Keratinocyte (primary cell): ENCODE results near the gene ABLIM1. TPM values are rescaled to one million over a fixed set of nuclear protein-coding genes. Genes with fewer than 3 reads are reported as not detected.
A peak's percentile ranks its signal among the peaks of the same experiment; 100 is the strongest.

Experiments used
- DNase-seq: peaks from one replicate; pipeline ENCODE4 v3.0.0-alpha.2; 2011; ENCODE audit warnings: low read depth, missing footprints, low spot score
- FAIRE-seq: peaks from 2 replicates; lab custom pipeline; 2011; peaks lifted over from hg19 to GRCh38; lab: Jason Lieb, UNC
- H2AFZ ChIP-seq: 2 replicates; pipeline ENCODE4 v1.6.0; 2012; ENCODE audit warnings: low read length, control low read depth, inconsistent platforms; ENCODE audit not compliant: control insufficient read depth
- H3K27ac ChIP-seq: 2 replicates; pipeline ENCODE4 v1.5.1; 2011; ENCODE audit warnings: low read length; ENCODE audit not compliant: control insufficient read depth, insufficient read depth
- H3K27me3 ChIP-seq: 3 replicates; pipeline ENCODE4 v1.6.0; 2011; ENCODE audit warnings: low read length; ENCODE audit not compliant: control insufficient read depth, insufficient read depth; ENCODE audit errors: extremely low read depth
- H3K36me3 ChIP-seq, 2 experiments: 2 replicates in 1 of 2; 3 replicates in 1 of 2; pipeline ENCODE4 v1.5.1; 2011; ENCODE audit warnings: low read length in 2 of 2, mild to moderate bottlenecking in 1 of 2; ENCODE audit not compliant: control insufficient read depth in 2 of 2, insufficient read depth in 2 of 2; ENCODE audit errors: extremely low read depth in 1 of 2
- H3K4me1 ChIP-seq: 3 replicates; pipeline ENCODE4 v1.5.1; 2011; ENCODE audit warnings: low read length; ENCODE audit not compliant: control insufficient read depth, insufficient read depth; ENCODE audit errors: extremely low read depth
- H3K4me2 ChIP-seq: 3 replicates; pipeline ENCODE4 v1.6.0; 2011; ENCODE audit warnings: low read depth, low read length; ENCODE audit not compliant: control insufficient read depth, insufficient read depth; ENCODE audit errors: extremely low read depth
- H3K4me3 ChIP-seq, 3 experiments: fragments of 200-600 bp in 1 of 3; sonication (generic) in 1 of 3; 2 replicates in 2 of 3; 3 replicates in 1 of 3; pipeline ENCODE4 v1.5.1; 2011 to 2016; ENCODE audit warnings: low read length in 3 of 3, mild to moderate bottlenecking in 3 of 3, control low read depth in 2 of 3, inconsistent platforms in 1 of 3, low read depth in 1 of 3, mixed read lengths in 1 of 3, mixed run types in 1 of 3, moderate library complexity in 1 of 3; ENCODE audit not compliant: control insufficient read depth in 2 of 3, insufficient read depth in 2 of 3; ENCODE audit errors: extremely low read depth in 1 of 3
- H3K79me2 ChIP-seq: 2 replicates; pipeline ENCODE4 v1.6.0; 2012; ENCODE audit warnings: low read length; ENCODE audit not compliant: control insufficient read depth, insufficient read depth
- H3K9ac ChIP-seq: 3 replicates; pipeline ENCODE4 v1.6.0; 2011; ENCODE audit warnings: low read length; ENCODE audit not compliant: control insufficient read depth, insufficient read depth; ENCODE audit errors: extremely low read depth
- H3K9me1 ChIP-seq: 3 replicates; pipeline ENCODE4 v1.6.0; 2011; ENCODE audit warnings: low read length; ENCODE audit not compliant: control insufficient read depth, insufficient read depth; ENCODE audit errors: extremely low read depth
- H3K9me3 ChIP-seq: 2 replicates; pipeline ENCODE4 v1.5.1; 2012; ENCODE audit warnings: low read depth, low read length; ENCODE audit not compliant: control insufficient read depth
- H4K20me1 ChIP-seq: 3 replicates; pipeline ENCODE4 v1.6.0; 2011; ENCODE audit warnings: low read length; ENCODE audit not compliant: control insufficient read depth, insufficient read depth; ENCODE audit errors: extremely low read depth
- CTCF ChIP-seq, 3 experiments: IDR thresholded peaks in 1 of 3; conservative IDR thresholded peaks in 1 of 3; optimal IDR thresholded peaks in 1 of 3; 2 replicates in 2 of 3; 3 replicates in 1 of 3; pipeline versions ENCODE3 to v1.5.1; 2011; ENCODE audit warnings: low read length in 3 of 3, mild to moderate bottlenecking in 3 of 3, moderate library complexity in 2 of 3, control low read depth in 1 of 3, inconsistent platforms in 1 of 3; ENCODE audit not compliant: insufficient read depth in 2 of 3; ENCODE audit errors: extremely low read depth in 1 of 3
- EZH2 ChIP-seq: IDR thresholded peaks from one replicate; pipeline ENCODE4 v1.6.1; 2012; ENCODE audit warnings: inconsistent platforms, mild to moderate bottlenecking, low read length, moderate library complexity
- dilution Hi-C: fragments of 300-500 bp; cut with MboI; formaldehyde crosslinking; loops from one replicate; pipeline ENCODE4 v1.7.0; 2020; ENCODE audit warnings: low sequenced_read_pairs; ENCODE audit not compliant: extremely low pct_ligation_motif_present
- polyA plus RNA-seq, 5 experiments: library from polyadenylated mRNA; depleted of rRNA in 3 of 5; stranded (reverse) in 3 of 5; stranded (forward) in 1 of 5; unstranded in 1 of 5; fragments of >200 nt; gene quantifications; 1 replicate in 1 of 5; 2 replicates in 3 of 5; 3 replicates in 1 of 5; pipeline versions ENCODE4 v1.2.1 to v1.2.3, GENCODE V29; 2011 to 2012; ENCODE audit warnings: missing spikeins in 2 of 5, low read depth in 1 of 5, low replicate concordance in 1 of 5

ABLIM1 gene
- polyA plus RNA-seq, 1 donor (not counting 4 experiments of a cell fraction or from before 2014, with no cell fraction given): 55.2 TPM

- no peak overlapping the region for H3K4me2 ChIP-seq
- H3K27ac ChIP-seq: no peak overlapping the region
- H3K9me3 ChIP-seq: no peaks in the 10 kb centered on the region
- no peaks in the 10 kb centered on the region for H3K27me3 ChIP-seq
- peaks cover 17% of the 10 kb centered on the region for H3K4me1 ChIP-seq
- no peak overlapping the region for H3K9ac ChIP-seq
- H3K9me1 ChIP-seq: no peaks in the 10 kb centered on the region
- no peaks in the 10 kb centered on the region for H3K36me3 ChIP-seq
- no peak overlapping the region for H2AFZ ChIP-seq
- dilution Hi-C loops: no loop called here
- TF ChIP-seq CTCF (optimal IDR thresholded peaks at IDR 0.05 in 1 of 3, IDR thresholded peaks at IDR 0.05 in 1 of 3, conservative IDR thresholded peaks at IDR 0.05 in 1 of 3; ENCODE audit: extremely low read depth in 1 of 3, insufficient read depth in 2 of 3, low read length in 3 of 3) (no peak), EZH2 (no peak)
- H3K79me2 ChIP-seq: no peaks in the 10 kb centered on the region
- DNase-seq (no peak), FAIRE-seq (no peak)
- no peak overlapping the region for H3K4me3 ChIP-seq
- no peaks in the 10 kb centered on the region for H4K20me1 ChIP-seq
These were observed 81.4 kb downstream of the ABLIM1 start for GRCh38 chr10:114576716-114577115.

GRCh38 chr10:114576132-114576487, 82.0 kb downstream of the ABLIM1 start:
- H3K27ac ChIP-seq: no peak overlapping the region
- H3K9me1 ChIP-seq: no peaks in the 10 kb centered on the region
- no peaks in the 10 kb centered on the region for H4K20me1 ChIP-seq
- H3K4me2 ChIP-seq: peak overlapping the region; percentile 18
- DNase-seq (no peak), FAIRE-seq (peak; percentile 86)
- H3K79me2 ChIP-seq: no peaks in the 10 kb centered on the region
- H3K4me1 ChIP-seq: peaks cover 18% of the 10 kb centered on the region
- no peaks in the 10 kb centered on the region for H3K9me3 ChIP-seq
- no peaks in the 10 kb centered on the region for H3K27me3 ChIP-seq
- H3K9ac ChIP-seq: no peak overlapping the region
- no peak overlapping the region for H3K4me3 ChIP-seq
- H2AFZ ChIP-seq: no peak overlapping the region
- dilution Hi-C loops: no loop called here
- no peak for TF ChIP-seq EZH2
- TF ChIP-seq CTCF (optimal IDR thresholded peaks at IDR 0.05 in 1 of 3, IDR thresholded peaks at IDR 0.05 in 1 of 3, conservative IDR thresholded peaks at IDR 0.05 in 1 of 3; ENCODE audit: extremely low read depth in 1 of 3, insufficient read depth in 2 of 3, low read length in 3 of 3): no peak
- no peaks in the 10 kb centered on the region for H3K36me3 ChIP-seq
